LNCaP clone FGC (cell line): ENCODE measurements around the gene EPHA3.

Source experiments
- DNase-seq: peaks from one replicate; pipeline ENCODE4 v3.0.0-alpha.2; 2011; ENCODE audit warnings: low read depth
- H3K4me3 ChIP-seq: 2 replicates; pipeline ENCODE4 v1.5.1; 2011; ENCODE audit warnings: mild to moderate bottlenecking, low read depth, low read length, control low read depth
- CTCF ChIP-seq: IDR thresholded peaks from 2 replicates; pipeline ENCODE4 v1.5.1; 2012; ENCODE audit warnings: mild to moderate bottlenecking; ENCODE audit not compliant: control insufficient read depth, insufficient read depth; ENCODE audit errors: extremely low read depth

The EPHA3 gene

GRCh38 chr3:89217148-89217685 is 109.8 kb downstream of the EPHA3 start:
- no peak for DNase-seq
- H3K4me3 ChIP-seq = no peak overlapping the region
- TF ChIP-seq CTCF = no peak

- no peak for TF ChIP-seq CTCF
- DNase-seq = no peak
- H3K4me3 ChIP-seq = no peak overlapping the region
Measured at GRCh38 chr3:89221924-89222323, 114.5 kb downstream of the EPHA3 start.

- no peak overlapping the region for H3K4me3 ChIP-seq
- no peak for DNase-seq
- TF ChIP-seq CTCF = no peak
Measured at GRCh38 chr3:89223188-89223587, 115.8 kb downstream of the EPHA3 start.

GRCh38 chr3:89227218-89227617 is 119.8 kb downstream of the EPHA3 start:
- no peak overlapping the region for H3K4me3 ChIP-seq
- DNase-seq = no peak
- TF ChIP-seq CTCF = no peak

- no peak overlapping the region for H3K4me3 ChIP-seq
- TF ChIP-seq CTCF = no peak
- DNase-seq = peak; percentile 43
Measured at GRCh38 chr3:89227634-89228033, 120.2 kb downstream of the EPHA3 start.

- H3K4me3 ChIP-seq = no peak overlapping the region
- no peak for TF ChIP-seq CTCF
- no peak for DNase-seq
Measured at GRCh38 chr3:89232155-89232554, 124.7 kb downstream of the EPHA3 start.

- TF ChIP-seq CTCF = no peak
- no peak for DNase-seq
- H3K4me3 ChIP-seq = no peak overlapping the region
Measured at GRCh38 chr3:89234620-89235019, 127.2 kb downstream of the EPHA3 start.
